H1 (cell line): ENCODE measurements around the gene PSKH1. TPM values are rescaled to one million over a fixed set of nuclear protein-coding genes. Genes with fewer than 3 reads are reported as not detected.

Source experiments
- CHD7 ChIP-seq: fragments of 300-600 bp; sonication (generic); IDR thresholded peaks from 2 replicates; pipeline ENCODE4 v1.7.1; 2012; ENCODE audit warnings: low read length, moderate library complexity, mild to moderate bottlenecking, inconsistent platforms; ENCODE audit not compliant: insufficient replicate concordance
- PHF8 ChIP-seq: fragments of 200-600 bp; sonication (generic); conservative IDR thresholded peaks from 2 replicates; pipeline ENCODE4 v1.7.1; 2012; ENCODE audit warnings: low read depth, mild to moderate bottlenecking, inconsistent platforms, low read length, moderate library complexity
- POLR2AphosphoS5 ChIP-seq: IDR thresholded peaks from 2 replicates; pipeline ENCODE4 v1.6.1; 2011; ENCODE audit warnings: low read depth, low read length
- SAP30 ChIP-seq: fragments of 300-600 bp; sonication (generic); IDR thresholded peaks from 2 replicates; pipeline ENCODE4 v1.7.1; 2012; ENCODE audit warnings: low read length, moderate library complexity, mild to moderate bottlenecking, inconsistent platforms; ENCODE audit not compliant: insufficient read depth, insufficient replicate concordance
- SIN3A ChIP-seq, 2 experiments: IDR thresholded peaks in 1 of 2; conservative IDR thresholded peaks in 1 of 2; 2 replicates each; pipeline ENCODE4 v1.6.1; 2011 to 2012; ENCODE audit warnings: low read length in 2 of 2, improper control_type of control experiment in 1 of 2, low read depth in 1 of 2, mild to moderate bottlenecking in 1 of 2
- SIRT6 ChIP-seq: IDR thresholded peaks from one replicate; pipeline ENCODE4 v1.7.1; 2012; ENCODE audit warnings: low read length, inconsistent platforms
- ZNF274 ChIP-seq: IDR thresholded peaks from 2 replicates; pipeline ENCODE4 v1.7.0; 2012; ENCODE audit warnings: low read length, borderline replicate concordance; ENCODE audit errors: extremely low read depth
- polyA plus RNA-seq, 7 experiments: library from polyadenylated mRNA; depleted of rRNA in 3 of 7; stranded (reverse) in 5 of 7; unstranded in 2 of 7; fragments of >200 nt in 5 of 7; fragments of 200-250 nt in 2 of 7; gene quantifications; 1 replicate in 5 of 7; 2 replicates in 1 of 7; 4 replicates in 1 of 7; pipeline versions ENCODE4 v1.2.1 to v1.2.3, GENCODE V29; 2011 to 2013; ENCODE audit warnings: missing spikeins in 2 of 7, mixed read lengths in 2 of 7
- total RNA-seq: library from RNA; stranded (reverse); fragmentation: NEBNext Ultra II Directional; extraction: Animal tissue kit (Norgen Biotek cat#: 25700); gene quantifications from 2 replicates; pipeline ENCODE4 v1.2.1, GENCODE V29; 2021

PSKH1 gene
- total and polyA plus RNA-seq, 2 of the 8 experiments (the other 6 are each of a cell fraction or from before 2014, with no cell fraction given): 24.8 to 51.0 TPM

- TF ChIP-seq CHD7 (no peak), POLR2AphosphoS5 (peak; percentile 92), SIN3A (conservative IDR thresholded peaks at IDR 0.05 in 1 of 2, IDR thresholded peaks at IDR 0.05 in 1 of 2; ENCODE audit: low read depth in 1 of 2, low read length in 2 of 2) (no peak; a peak in 2 of 4 replicates), SAP30 (peak; percentile 49), PHF8 (peak; percentile 50; the same call in 1 of the 2 replicates), ZNF274 (no peak), SIRT6 (no peak)
Measured at GRCh38 chr16:67935402-67936123, 42.5 kb downstream of the PSKH1 start (continued).
